ENCODE measurements around the gene CTNNA2. TPM values are rescaled to one million over a fixed set of nuclear protein-coding genes. Genes with fewer than 3 reads are reported as not detected.

CTNNA2 gene
- total and polyA plus RNA-seq, 8 donors, result 0.08 to 0.56 (median 0.17) TPM; not detected in 2

DNA sequence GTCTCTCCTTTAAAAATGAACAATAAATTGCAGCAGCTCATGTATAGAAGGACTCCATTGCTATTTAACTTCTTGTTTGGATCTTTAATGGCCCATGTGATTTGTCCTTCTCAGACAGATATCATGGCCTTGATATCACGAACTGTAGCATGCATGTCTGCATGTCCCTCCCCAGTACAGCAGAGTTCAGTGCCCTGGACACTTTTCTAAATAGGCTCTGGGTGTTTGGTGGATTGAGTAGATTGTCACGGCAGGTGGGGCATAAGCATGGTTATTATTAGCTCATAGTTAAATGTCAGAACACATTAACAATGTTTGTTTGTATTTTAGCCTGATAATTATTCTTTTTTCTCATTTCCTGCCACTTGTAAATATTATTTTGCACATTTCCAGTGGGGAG is 673.4 kb downstream of the CTNNA2 start:
- Histone ChIP-seq H3K4me3 (no peak overlapping the region), H3K9me3 (peaks cover 0 to 2% of the 10 kb centered on the region in 2 donors), H3K27me3 (no peaks in the 10 kb centered on the region), H3K27ac (no peak overlapping the region), H3K4me1 (no peaks in the 10 kb centered on the region), H3K36me3 (no peaks in the 10 kb centered on the region)
- intact Hi-C loops (cut with DNase I), result no loop called here
- DNase-seq (no peak), ATAC-seq (no peak)
- TF ChIP-seq, protein P1, sequence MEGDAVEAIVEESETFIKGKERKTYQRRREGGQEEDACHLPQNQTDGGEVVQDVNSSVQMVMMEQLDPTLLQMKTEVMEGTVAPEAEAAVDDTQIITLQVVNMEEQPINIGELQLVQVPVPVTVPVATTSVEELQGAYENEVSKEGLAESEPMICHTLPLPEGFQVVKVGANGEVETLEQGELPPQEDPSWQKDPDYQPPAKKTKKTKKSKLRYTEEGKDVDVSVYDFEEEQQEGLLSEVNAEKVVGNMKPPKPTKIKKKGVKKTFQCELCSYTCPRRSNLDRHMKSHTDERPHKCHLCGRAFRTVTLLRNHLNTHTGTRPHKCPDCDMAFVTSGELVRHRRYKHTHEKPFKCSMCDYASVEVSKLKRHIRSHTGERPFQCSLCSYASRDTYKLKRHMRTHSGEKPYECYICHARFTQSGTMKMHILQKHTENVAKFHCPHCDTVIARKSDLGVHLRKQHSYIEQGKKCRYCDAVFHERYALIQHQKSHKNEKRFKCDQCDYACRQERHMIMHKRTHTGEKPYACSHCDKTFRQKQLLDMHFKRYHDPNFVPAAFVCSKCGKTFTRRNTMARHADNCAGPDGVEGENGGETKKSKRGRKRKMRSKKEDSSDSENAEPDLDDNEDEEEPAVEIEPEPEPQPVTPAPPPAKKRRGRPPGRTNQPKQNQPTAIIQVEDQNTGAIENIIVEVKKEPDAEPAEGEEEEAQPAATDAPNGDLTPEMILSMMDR (IDR thresholded peaks at IDR 0.05), result no peak

DNA sequence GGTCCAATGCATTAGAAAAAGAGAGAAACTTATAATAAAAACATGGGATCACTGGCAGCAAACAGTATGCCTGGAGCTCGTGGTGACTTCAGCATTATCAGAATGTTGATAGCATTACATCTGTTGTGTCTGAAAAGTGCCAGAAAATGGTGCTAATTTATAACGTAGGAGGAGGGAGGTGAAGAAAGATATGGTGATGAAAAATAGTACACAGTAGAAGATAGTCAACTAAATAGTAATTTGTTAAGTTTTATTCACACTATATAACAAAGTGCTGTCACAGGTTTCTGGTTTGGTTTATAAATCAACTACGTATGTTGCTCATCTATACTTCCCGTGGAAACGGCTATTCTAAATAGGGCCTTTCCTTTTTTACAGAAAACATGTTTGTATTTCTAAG is 674.3 kb downstream of the CTNNA2 start:
- TF ChIP-seq, protein P1 (IDR thresholded peaks at IDR 0.05), result no peak
- no peak for DNase-seq
- intact Hi-C loops (cut with DNase I), result no loop called here
- no peak overlapping the region for H3K4me3 ChIP-seq
- ATAC-seq, result no peak
- H3K27me3 ChIP-seq, result no peaks in the 10 kb centered on the region
- H3K4me1 ChIP-seq, result no peaks in the 10 kb centered on the region
- H3K27ac ChIP-seq, result no peak overlapping the region
- peaks cover 0 to 2% of the 10 kb centered on the region in 2 donors for H3K9me3 ChIP-seq
- H3K36me3 ChIP-seq, result no peaks in the 10 kb centered on the region

DNA sequence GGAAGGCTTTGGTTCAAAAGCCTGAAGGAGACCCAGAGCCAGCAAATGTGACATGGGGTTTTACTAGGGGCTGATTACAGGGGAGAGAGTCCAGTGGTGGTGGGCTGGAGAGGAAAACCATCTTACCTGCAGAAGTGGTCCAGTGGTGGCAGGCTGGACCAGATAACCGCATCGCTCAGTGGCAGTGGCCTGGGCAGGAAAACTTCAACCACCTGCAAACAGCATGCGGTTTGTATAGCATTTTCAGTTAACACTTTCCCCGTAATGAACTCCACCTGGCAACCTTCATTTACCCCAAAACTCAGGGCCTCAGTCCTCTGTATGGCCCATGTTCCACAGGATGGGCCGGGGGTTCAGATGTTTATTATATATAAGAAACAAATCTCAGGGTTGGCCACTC is 677.3 kb downstream of the CTNNA2 start:
- no peak overlapping the region for H3K4me3 ChIP-seq
- H3K36me3 ChIP-seq, result no peaks in the 10 kb centered on the region
- no peak for ATAC-seq
- no peak overlapping the region for H3K27ac ChIP-seq
- intact Hi-C loops (cut with DNase I), result no loop called here
- H3K4me1 ChIP-seq, result no peaks in the 10 kb centered on the region
- no peak for DNase-seq
- TF ChIP-seq, protein P1 (IDR thresholded peaks at IDR 0.05), result no peak
- H3K27me3 ChIP-seq, result no peaks in the 10 kb centered on the region
- peaks cover 0 to 2% of the 10 kb centered on the region in 2 donors for H3K9me3 ChIP-seq

DNA sequence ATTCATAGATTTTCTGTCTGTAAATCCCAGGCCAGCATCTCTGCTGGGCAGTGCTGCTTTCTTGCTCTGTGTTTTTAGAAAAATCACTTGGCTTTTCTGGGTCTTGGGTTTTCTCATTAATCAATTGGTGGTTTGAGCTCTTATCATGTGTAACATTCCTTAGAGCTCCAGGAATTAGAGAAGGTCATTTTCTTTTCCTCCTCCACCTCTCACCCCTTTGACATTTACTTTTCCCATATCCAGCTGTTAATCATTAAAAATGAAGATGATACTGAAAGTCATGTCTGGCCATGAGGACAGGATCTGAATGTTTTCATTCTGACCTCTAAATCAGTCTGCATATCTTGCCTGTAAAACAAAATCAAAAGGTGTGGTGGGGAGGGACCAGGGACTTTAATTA is 680.7 kb downstream of the CTNNA2 start:
- Histone ChIP-seq H3K27ac (no peak overlapping the region), H3K36me3 (no peaks in the 10 kb centered on the region), H3K9me3 (peaks cover 0 to 2% of the 10 kb centered on the region in 2 donors), H3K4me1 (no peaks in the 10 kb centered on the region), H3K27me3 (no peaks in the 10 kb centered on the region), H3K4me3 (no peak overlapping the region)
- TF ChIP-seq, protein P1 (IDR thresholded peaks at IDR 0.05), result no peak
- intact Hi-C loops (cut with DNase I), result no loop called here
- DNase-seq (no peak), ATAC-seq (no peak)

DNA sequence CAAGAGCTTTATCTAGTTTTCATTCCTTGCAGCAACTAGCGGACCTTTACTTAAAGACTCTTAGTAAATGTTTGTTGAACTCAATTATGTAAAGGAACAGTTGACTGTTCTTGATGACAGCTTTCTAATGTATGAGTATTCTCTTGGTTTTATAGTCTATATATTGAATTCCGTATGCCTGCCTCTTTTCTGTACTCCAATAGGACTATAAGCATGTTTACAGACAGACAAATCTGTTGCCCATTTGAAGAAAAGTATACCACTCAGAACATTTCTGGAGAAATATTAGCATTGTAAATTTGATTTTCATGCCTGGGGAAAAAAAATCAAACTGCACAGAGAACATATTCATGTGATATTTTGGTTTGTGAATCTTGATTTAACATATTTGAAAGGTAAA is 682.2 kb downstream of the CTNNA2 start:
- ATAC-seq (no peak), DNase-seq (no peak)
- Histone ChIP-seq H3K4me3 (no peak overlapping the region), H3K27ac (no peak overlapping the region), H3K36me3 (no peaks in the 10 kb centered on the region), H3K9me3 (no peaks in the 10 kb centered on the region), H3K27me3 (no peaks in the 10 kb centered on the region), H3K4me1 (no peaks in the 10 kb centered on the region)
- intact Hi-C loops (cut with DNase I), result no loop called here
- TF ChIP-seq, protein P1 (IDR thresholded peaks at IDR 0.05), result no peak

All from left lung (tissue), 10 donors.